BLaER1 treated with 17β-estradiol and CSF1 and Interleukin-3, amounts not matched to agents 10 nM and 100 nM (cell line): ENCODE results near the gene NEUROG3.
"Not testable (repeated sequence)": the region's sequence is repeated elsewhere in the genome, so short reads cannot be mapped to it uniquely, and the experiment has no call there.

ENCODE experiments used
- H3K27ac ChIP-seq, 11 experiments: shearing (Covaris generic); formaldehyde crosslinking; 2 replicates each; pipeline ENCODE4 v1.8.1; 2022
- H3K27me3 ChIP-seq, 11 experiments: shearing (Covaris generic); formaldehyde crosslinking; 2 replicates each; pipeline ENCODE4 v1.8.1; 2022
- H3K36me3 ChIP-seq, 11 experiments: shearing (Covaris generic); formaldehyde crosslinking; 2 replicates each; pipeline ENCODE4 v1.8.1; 2022
- H3K4me1 ChIP-seq, 10 experiments: shearing (Covaris generic); formaldehyde crosslinking; 2 replicates each; pipeline ENCODE4 v1.8.1; 2022
- H3K4me2 ChIP-seq, 11 experiments: shearing (Covaris generic); formaldehyde crosslinking; 2 replicates each; pipeline ENCODE4 v1.8.1; 2022
- H3K4me3 ChIP-seq, 10 experiments: shearing (Covaris generic); formaldehyde crosslinking; 2 replicates each; pipeline ENCODE4 v1.8.1; 2022
- H3K9ac ChIP-seq, 11 experiments: shearing (Covaris generic); formaldehyde crosslinking; 2 replicates each; pipeline ENCODE4 v1.8.1; 2022
- H3K9me3 ChIP-seq, 11 experiments: shearing (Covaris generic); formaldehyde crosslinking; replicated peaks in 1 of 11; 2 replicates each; pipeline ENCODE4 v1.8.1; 2022
- H4K20me1 ChIP-seq, 11 experiments: shearing (Covaris generic); formaldehyde crosslinking; 2 replicates each; pipeline ENCODE4 v1.8.1; 2022
- Cebpa-rat ChIP-seq, 11 experiments: shearing (Covaris generic); IDR thresholded peaks; 2 replicates each; pipeline ENCODE4 v1.8.1; 2022

Gene NEUROG3

DNA sequence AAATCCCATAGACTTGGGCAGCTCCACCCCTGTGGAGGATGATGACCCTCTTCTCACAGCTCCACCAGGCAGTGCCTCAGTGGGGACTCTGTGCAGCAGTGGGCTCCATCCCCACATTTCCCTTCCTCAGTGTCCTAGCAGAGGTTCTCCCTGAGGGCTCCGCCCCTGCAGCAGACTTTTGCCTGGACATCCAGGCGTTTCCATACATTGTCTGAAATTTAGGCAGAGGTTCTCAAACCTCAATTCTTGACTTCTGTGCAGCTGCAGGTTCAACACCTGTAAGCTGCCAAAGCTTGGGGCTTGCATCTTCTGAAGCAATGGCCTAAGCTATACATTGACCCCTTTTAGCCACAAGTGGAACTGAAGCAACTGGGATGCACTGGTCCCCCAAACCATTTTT is 31.8 kb downstream of the NEUROG3 start:
- no peak for TF ChIP-seq Cebpa-rat (IDR thresholded peaks at IDR 0.05)
- H3K9ac ChIP-seq: no peak overlapping the region
- no peaks in the 10 kb centered on the region for H4K20me1 ChIP-seq

GRCh38 chr10:69538461-69538860 is 34.8 kb downstream of the NEUROG3 start:
- no peak overlapping the region for H3K27ac ChIP-seq

More for the DNA sequence above, 31.8 kb downstream of the NEUROG3 start:
- Histone ChIP-seq H3K27ac (no peak overlapping the region), H3K27me3 (no peaks in the 10 kb centered on the region), H3K4me3 (no peak overlapping the region), H3K4me2 (no peak overlapping the region), H3K4me1 (no peaks in the 10 kb centered on the region), H3K9me3 (peaks cover 33 to 50% (median 40%) of the 10 kb centered on the region in 11 experiments), H3K36me3 (peaks cover 0 to 6% (median 0%) of the 10 kb centered on the region in 11 experiments; a peak in 1 of 22 replicates)

GRCh38 chr10:69537449-69537848 is 35.8 kb downstream of the NEUROG3 start:
- no peaks in the 10 kb centered on the region for H3K4me1 ChIP-seq
- no peaks in the 10 kb centered on the region for H4K20me1 ChIP-seq
- H3K9ac ChIP-seq: no peak overlapping the region
- TF ChIP-seq Cebpa-rat (IDR thresholded peaks at IDR 0.05): no peak
- peaks cover 0 to 6% (median 0%) of the 10 kb centered on the region in 11 experiments; a peak in 1 of 22 replicates for H3K36me3 ChIP-seq
- H3K27me3 ChIP-seq: no peaks in the 10 kb centered on the region
- peaks cover 30 to 68% (median 38%) of the 10 kb centered on the region in 11 experiments for H3K9me3 ChIP-seq
- no peak overlapping the region for H3K4me2 ChIP-seq
- no peak overlapping the region for H3K27ac ChIP-seq
- no peak overlapping the region for H3K4me3 ChIP-seq

More at GRCh38 chr10:69538461-69538860, 34.8 kb downstream of the NEUROG3 start:
- TF ChIP-seq Cebpa-rat (IDR thresholded peaks at IDR 0.05): no peak
- Histone ChIP-seq H4K20me1 (no peaks in the 10 kb centered on the region), H3K9ac (no peak overlapping the region), H3K36me3 (peaks cover 0 to 6% (median 0%) of the 10 kb centered on the region in 11 experiments; a peak in 1 of 22 replicates), H3K9me3 (peaks cover 33 to 61% (median 43%) of the 10 kb centered on the region in 11 experiments), H3K4me1 (no peaks in the 10 kb centered on the region), H3K27me3 (no peaks in the 10 kb centered on the region), H3K4me2 (no peak overlapping the region), H3K4me3 (no peak overlapping the region)

DNA sequence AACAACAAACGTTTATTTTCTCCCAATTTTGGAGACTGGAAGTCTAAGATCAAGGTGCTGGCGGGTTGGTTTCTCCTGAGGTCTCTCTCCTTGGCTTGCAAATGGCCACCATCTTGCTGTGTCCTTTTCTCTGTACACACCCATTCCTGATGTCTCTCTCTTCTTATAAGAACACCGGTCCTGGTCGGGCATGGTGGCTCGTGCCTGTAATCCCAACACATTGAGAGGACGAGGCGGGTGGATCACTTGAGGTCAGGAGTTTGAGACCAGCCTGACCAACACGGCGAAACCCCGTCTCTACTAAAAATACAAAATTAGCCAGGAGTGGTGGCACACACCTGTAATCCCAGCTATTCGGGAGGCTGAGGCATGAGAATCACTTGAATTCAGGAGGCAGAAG is 36.7 kb downstream of the NEUROG3 start:
- not testable (repeated sequence) for H3K36me3 ChIP-seq, H3K4me3 ChIP-seq, H3K4me2 ChIP-seq, H3K4me1 ChIP-seq, H3K27me3 ChIP-seq, H4K20me1 ChIP-seq, H3K9ac ChIP-seq, H3K27ac ChIP-seq
- peaks cover 20 to 59% (median 29%) of the 10 kb centered on the region in 11 experiments for H3K9me3 ChIP-seq

DNA sequence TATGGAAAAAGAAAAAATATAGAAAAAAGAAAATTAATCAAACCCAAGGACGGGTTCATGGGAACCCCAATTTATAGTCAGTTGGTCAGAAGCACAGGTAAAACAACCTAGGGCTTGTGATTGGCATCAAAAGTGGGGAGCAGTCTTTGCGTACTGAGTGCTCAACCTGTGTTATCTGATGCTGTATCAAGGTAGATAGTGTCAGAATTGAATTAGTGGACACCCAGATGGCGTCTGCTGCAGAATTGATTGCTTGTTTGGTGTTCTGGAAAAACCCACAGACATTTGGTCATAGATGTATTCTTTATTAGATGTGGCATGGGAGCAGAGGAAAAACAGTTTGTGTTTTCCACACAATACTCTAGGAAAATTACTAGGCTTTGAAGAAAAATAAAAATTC is 39.6 kb downstream of the NEUROG3 start:
- Histone ChIP-seq H3K4me2 (no peak overlapping the region), H3K27me3 (no peaks in the 10 kb centered on the region), H3K4me1 (no peaks in the 10 kb centered on the region), H4K20me1 (no peaks in the 10 kb centered on the region), H3K36me3 (no peaks in the 10 kb centered on the region), H3K27ac (no peak overlapping the region), H3K4me3 (no peak overlapping the region), H3K9ac (no peak overlapping the region), H3K9me3 (peaks cover 0 to 36% (median 8%) of the 10 kb centered on the region in 11 experiments; a peak in 8 of 22 replicates)
- no peak for TF ChIP-seq Cebpa-rat (IDR thresholded peaks at IDR 0.05)

DNA sequence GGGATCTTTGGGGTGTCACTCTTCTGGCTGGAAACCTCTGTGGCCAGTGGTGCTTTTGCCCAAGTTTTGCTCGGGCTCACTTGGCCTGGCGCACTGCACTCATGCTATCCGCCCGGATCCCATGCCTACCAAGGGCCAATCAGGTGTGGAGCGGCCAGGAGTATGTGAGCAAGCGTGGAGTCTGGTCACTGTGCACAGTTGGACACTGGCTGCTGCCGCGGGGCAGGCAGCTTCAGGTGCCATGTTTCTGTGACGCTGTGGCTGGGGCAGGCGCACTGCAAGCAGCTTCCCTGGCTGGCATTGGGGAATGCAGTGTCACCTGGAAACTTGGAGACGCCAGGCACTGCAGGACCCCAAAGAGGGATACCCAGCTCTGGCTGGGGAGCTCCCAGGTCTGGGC is 45.3 kb downstream of the NEUROG3 start:
- no peak overlapping the region for H3K27ac ChIP-seq
- no peaks in the 10 kb centered on the region for H3K36me3 ChIP-seq
- no peaks in the 10 kb centered on the region for H3K27me3 ChIP-seq
- peaks cover 0 to 19% (median 6%) of the 10 kb centered on the region in 11 experiments; a peak in 8 of 22 replicates for H3K9me3 ChIP-seq
- no peak overlapping the region for H3K9ac ChIP-seq
- no peak overlapping the region for H3K4me3 ChIP-seq
- no peak overlapping the region for H3K4me2 ChIP-seq
- H3K4me1 ChIP-seq: no peaks in the 10 kb centered on the region
- H4K20me1 ChIP-seq: no peaks in the 10 kb centered on the region
- TF ChIP-seq Cebpa-rat (IDR thresholded peaks at IDR 0.05): no peak
